OCI-LY7 (cell line): ENCODE results near the gene TPST2.

ENCODE experiments used
- EZH2phosphoT487 ChIP-seq: fragments of 200-600 bp; sonication (generic); IDR thresholded peaks from 2 replicates; pipeline ENCODE4 v1.6.1; 2018; ENCODE audit warnings: low read depth, borderline replicate concordance, mild to moderate bottlenecking, mixed run types, antibody characterized with exemption, low read length, moderate library complexity, mixed read lengths
- TF ChIP-seq, protein P1 (sequence below): fragments of 200-600 bp; sonication (generic); conservative IDR thresholded peaks from 2 replicates; pipeline ENCODE4 v1.5.1; 2014; ENCODE audit warnings: mild to moderate bottlenecking, antibody characterized with exemption, low read length, moderate library complexity, mixed read lengths

DNA sequence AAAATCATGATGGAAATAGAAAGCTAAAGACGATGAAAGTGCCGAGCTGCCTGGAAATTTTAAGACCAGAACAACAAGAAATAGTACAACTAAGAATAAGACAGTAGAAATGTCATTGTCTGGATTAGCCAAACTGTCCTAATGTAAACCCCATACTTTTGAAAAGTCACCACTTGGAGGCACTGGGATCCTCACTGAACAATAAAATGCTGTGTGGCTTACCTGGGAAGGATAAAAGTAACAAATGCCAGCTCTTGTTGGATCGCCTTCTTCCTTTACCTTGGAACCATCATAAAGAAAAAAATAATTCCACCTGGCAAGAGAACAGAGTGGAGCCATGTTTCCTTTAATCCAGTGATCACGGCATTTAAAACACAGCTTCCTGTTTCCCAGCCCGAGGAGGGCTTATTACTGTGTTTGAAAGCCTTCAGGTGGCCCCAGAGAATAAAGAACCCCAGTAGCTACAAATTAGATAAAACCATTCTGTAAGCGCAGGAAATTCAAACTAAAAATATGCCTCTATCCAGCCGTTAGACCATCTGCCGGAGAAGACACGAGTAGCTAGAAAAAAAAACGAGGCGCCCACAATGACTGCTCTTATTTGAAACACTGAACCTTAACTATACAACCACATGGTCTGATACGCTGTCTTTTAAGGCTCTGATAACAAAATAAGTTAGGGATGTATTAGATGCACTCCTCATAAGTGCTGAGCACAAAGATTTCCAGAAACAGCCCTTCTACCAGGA lies 110.7 kb downstream of the TPST2 start:
- no peak for TF ChIP-seq EZH2phosphoT487
- TF ChIP-seq, protein P1, sequence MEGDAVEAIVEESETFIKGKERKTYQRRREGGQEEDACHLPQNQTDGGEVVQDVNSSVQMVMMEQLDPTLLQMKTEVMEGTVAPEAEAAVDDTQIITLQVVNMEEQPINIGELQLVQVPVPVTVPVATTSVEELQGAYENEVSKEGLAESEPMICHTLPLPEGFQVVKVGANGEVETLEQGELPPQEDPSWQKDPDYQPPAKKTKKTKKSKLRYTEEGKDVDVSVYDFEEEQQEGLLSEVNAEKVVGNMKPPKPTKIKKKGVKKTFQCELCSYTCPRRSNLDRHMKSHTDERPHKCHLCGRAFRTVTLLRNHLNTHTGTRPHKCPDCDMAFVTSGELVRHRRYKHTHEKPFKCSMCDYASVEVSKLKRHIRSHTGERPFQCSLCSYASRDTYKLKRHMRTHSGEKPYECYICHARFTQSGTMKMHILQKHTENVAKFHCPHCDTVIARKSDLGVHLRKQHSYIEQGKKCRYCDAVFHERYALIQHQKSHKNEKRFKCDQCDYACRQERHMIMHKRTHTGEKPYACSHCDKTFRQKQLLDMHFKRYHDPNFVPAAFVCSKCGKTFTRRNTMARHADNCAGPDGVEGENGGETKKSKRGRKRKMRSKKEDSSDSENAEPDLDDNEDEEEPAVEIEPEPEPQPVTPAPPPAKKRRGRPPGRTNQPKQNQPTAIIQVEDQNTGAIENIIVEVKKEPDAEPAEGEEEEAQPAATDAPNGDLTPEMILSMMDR = peak; percentile 63
